OCI-LY1 (cell line): ENCODE measurements around the gene UST.

Experiments used
- H2AFZ ChIP-seq: fragments of 200-600 bp; sonication (generic), shearing (Covaris generic); 2 replicates; pipeline ENCODE4 v1.6.0; 2014; ENCODE audit warnings: antibody characterized with exemption, mild to moderate bottlenecking, low read length
- H3F3A ChIP-seq: fragments of 200-600 bp; sonication (generic), shearing (Covaris generic); 2 replicates; pipeline ENCODE4 v1.6.0; 2014; ENCODE audit warnings: mild to moderate bottlenecking, antibody characterized with exemption, low read length, moderate library complexity; ENCODE audit not compliant: insufficient read depth
- H3K27ac ChIP-seq: fragments of 200-600 bp; sonication (generic); 2 replicates; pipeline ENCODE4 v1.5.1; 2014; ENCODE audit warnings: low read length, mixed run types, mild to moderate bottlenecking, low read depth; ENCODE audit not compliant: poor library complexity, severe bottlenecking
- H3K27me3 ChIP-seq: fragments of 200-600 bp; sonication (generic); 2 replicates; pipeline ENCODE4 v1.6.0; 2014; ENCODE audit warnings: antibody characterized with exemption, mild to moderate bottlenecking, low read length, moderate library complexity; ENCODE audit not compliant: insufficient read depth
- H3K36me3 ChIP-seq: fragments of 200-600 bp; sonication (generic); 2 replicates; pipeline ENCODE4 v1.6.1; 2014; ENCODE audit warnings: mild to moderate bottlenecking, antibody characterized with exemption, low read length, moderate library complexity, mixed read lengths; ENCODE audit not compliant: insufficient read depth
- H3K4me1 ChIP-seq: fragments of 200-600 bp; sonication (generic); 2 replicates; pipeline ENCODE4 v1.5.1; 2014; ENCODE audit warnings: mild to moderate bottlenecking, low read length, moderate library complexity; ENCODE audit not compliant: insufficient read depth, severe bottlenecking
- H3K4me2 ChIP-seq: fragments of 200-600 bp; sonication (generic), shearing (Covaris generic); 2 replicates; pipeline ENCODE4 v1.6.1; 2014; ENCODE audit warnings: low read length
- H3K4me3 ChIP-seq: fragments of 200-600 bp; sonication (generic); 2 replicates; pipeline ENCODE4 v1.5.1; 2014; ENCODE audit warnings: low read length, low read depth, mild to moderate bottlenecking, mixed read lengths; ENCODE audit not compliant: poor library complexity, severe bottlenecking
- H3K79me2 ChIP-seq: fragments of 200-600 bp; shearing (Covaris generic); 2 replicates; pipeline ENCODE4 v1.6.1; 2016; ENCODE audit warnings: mixed run types, low read length, mixed read lengths; ENCODE audit not compliant: insufficient read depth
- H3K9ac ChIP-seq: fragments of 200-600 bp; sonication (generic), shearing (Covaris generic); 2 replicates; pipeline ENCODE4 v1.6.1; 2014; ENCODE audit warnings: mild to moderate bottlenecking, low read length, mixed read lengths
- H3K9me2 ChIP-seq: fragments of 200-600 bp; sonication (generic), shearing (Covaris generic); 2 replicates; pipeline ENCODE4 v1.6.1; 2014; ENCODE audit warnings: low read depth, mild to moderate bottlenecking, low read length, mixed read lengths
- H3K9me3 ChIP-seq: fragments of 200-600 bp; shearing (Covaris generic); 2 replicates; pipeline ENCODE4 v1.6.1; 2014; ENCODE audit warnings: low read length, mixed read lengths
- H4K20me1 ChIP-seq: fragments of 200-600 bp; sonication (generic), shearing (Covaris generic); 2 replicates; pipeline ENCODE4 v1.6.0; 2016; ENCODE audit warnings: mild to moderate bottlenecking, low read length; ENCODE audit not compliant: insufficient read depth
- EZH2 ChIP-seq: fragments of 200-600 bp; sonication (generic), shearing (Covaris generic); IDR thresholded peaks from 2 replicates; pipeline ENCODE4 v1.8.0; 2017; ENCODE audit warnings: borderline replicate concordance, mixed run types, mild to moderate bottlenecking, antibody characterized with exemption, low read length, moderate library complexity, mixed read lengths
- TF ChIP-seq, protein P1 (sequence below): fragments of 200-600 bp; sonication (generic), shearing (Covaris generic); IDR thresholded peaks from 2 replicates; pipeline ENCODE4 v1.5.1; 2017; ENCODE audit warnings: mild to moderate bottlenecking, antibody characterized with exemption, low read length, moderate library complexity, mixed read lengths

The UST gene

DNA sequence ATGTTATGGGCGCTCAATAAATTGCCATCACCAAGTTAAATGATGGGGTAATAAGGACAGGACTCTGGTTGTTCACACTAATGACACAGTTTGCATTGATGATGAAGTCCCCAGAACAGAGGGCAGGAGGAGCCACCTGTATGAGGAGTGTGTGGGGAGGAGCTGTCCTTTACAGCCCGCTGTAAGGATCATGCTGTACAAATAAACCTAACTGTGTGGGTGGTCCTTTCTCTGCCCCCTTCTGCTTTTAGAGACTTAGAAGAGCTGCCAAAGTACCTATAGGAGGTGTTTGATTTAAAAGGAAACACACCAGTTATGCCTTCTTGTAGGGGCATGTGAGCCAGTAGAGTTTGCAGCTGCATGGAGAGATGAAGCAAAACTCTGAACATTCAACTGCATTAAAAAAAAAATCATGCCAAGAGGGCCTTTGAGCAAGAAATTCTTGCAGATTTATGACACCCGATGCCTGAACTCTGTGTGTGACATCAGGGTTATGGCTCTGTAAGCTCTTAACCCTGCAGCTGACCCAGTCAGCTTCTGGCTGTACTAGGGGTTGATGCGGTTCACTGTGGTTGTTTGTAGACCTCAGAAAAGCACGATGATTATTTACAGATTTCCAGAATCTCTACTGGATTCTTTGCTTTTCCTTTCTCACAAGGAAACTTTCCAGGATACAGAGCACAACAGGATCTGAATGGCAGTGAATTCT, 67.4 kb downstream of the UST start:
- H3F3A ChIP-seq = no peaks in the 10 kb centered on the region
- no peaks in the 10 kb centered on the region for H3K4me1 ChIP-seq
- no peaks in the 10 kb centered on the region for H3K9me3 ChIP-seq
- no peaks in the 10 kb centered on the region for H3K79me2 ChIP-seq
- H3K27ac ChIP-seq = no peak overlapping the region
- no peaks in the 10 kb centered on the region for H3K9me2 ChIP-seq
- no peak overlapping the region for H3K9ac ChIP-seq
- no peak overlapping the region for H3K4me3 ChIP-seq
- TF ChIP-seq, protein P1, sequence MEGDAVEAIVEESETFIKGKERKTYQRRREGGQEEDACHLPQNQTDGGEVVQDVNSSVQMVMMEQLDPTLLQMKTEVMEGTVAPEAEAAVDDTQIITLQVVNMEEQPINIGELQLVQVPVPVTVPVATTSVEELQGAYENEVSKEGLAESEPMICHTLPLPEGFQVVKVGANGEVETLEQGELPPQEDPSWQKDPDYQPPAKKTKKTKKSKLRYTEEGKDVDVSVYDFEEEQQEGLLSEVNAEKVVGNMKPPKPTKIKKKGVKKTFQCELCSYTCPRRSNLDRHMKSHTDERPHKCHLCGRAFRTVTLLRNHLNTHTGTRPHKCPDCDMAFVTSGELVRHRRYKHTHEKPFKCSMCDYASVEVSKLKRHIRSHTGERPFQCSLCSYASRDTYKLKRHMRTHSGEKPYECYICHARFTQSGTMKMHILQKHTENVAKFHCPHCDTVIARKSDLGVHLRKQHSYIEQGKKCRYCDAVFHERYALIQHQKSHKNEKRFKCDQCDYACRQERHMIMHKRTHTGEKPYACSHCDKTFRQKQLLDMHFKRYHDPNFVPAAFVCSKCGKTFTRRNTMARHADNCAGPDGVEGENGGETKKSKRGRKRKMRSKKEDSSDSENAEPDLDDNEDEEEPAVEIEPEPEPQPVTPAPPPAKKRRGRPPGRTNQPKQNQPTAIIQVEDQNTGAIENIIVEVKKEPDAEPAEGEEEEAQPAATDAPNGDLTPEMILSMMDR = no peak
- TF ChIP-seq EZH2 = no peak
- H3K36me3 ChIP-seq = no peaks in the 10 kb centered on the region
- no peaks in the 10 kb centered on the region; the same call in 1 of the 2 replicates for H3K27me3 ChIP-seq
- H2AFZ ChIP-seq = no peak overlapping the region
- H3K4me2 ChIP-seq = no peak overlapping the region
- H4K20me1 ChIP-seq = no peaks in the 10 kb centered on the region

DNA sequence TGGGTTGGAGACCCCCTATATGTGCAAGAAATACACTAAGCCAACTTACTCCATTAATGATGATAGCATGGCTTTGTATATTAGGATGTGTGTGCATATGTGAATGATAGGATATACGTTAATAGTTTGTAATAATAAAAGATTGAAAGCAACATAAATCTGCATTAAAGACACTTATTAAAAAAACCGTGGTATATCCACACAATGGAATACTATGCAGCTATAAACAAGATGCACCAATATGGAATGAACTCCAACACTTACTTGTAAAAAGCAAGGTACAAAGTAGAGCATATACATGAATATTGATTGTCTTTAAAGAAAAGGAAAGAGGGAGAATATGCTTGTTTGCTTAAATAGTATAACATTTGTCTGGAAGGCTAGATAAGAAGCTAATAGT, 68.0 kb downstream of the UST start:
- Histone ChIP-seq H2AFZ (no peak overlapping the region), H3K9ac (no peak overlapping the region), H3K4me3 (no peak overlapping the region), H3K27me3 (no peaks in the 10 kb centered on the region; the same call in 1 of the 2 replicates), H3K4me1 (no peaks in the 10 kb centered on the region), H3F3A (no peaks in the 10 kb centered on the region), H3K9me2 (no peaks in the 10 kb centered on the region), H3K27ac (no peak overlapping the region), H3K9me3 (no peaks in the 10 kb centered on the region), H3K36me3 (no peaks in the 10 kb centered on the region), H3K79me2 (no peaks in the 10 kb centered on the region), H3K4me2 (no peak overlapping the region), H4K20me1 (no peaks in the 10 kb centered on the region)
- TF ChIP-seq EZH2 = no peak
- TF ChIP-seq, protein P1 = no peak

DNA sequence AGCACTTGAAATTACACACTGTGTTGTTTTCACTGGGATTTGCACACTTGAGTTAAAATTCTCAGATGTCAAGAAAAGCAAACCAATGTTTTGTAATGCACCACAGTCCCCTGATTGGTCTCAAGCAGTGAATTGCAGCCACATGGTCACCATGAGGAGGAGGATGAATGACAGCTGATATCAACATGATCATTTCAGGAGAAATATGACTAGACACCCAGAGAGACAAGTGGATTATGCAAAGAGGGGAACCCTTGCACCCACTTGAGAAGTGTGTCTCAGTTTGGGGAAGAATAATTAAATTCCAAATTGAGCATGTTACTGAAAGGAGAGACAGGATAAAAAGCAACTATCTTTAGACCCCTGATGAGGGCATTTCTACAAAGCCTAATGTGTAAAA, 69.3 kb downstream of the UST start:
- no peak overlapping the region for H3K9ac ChIP-seq
- no peak for TF ChIP-seq EZH2
- TF ChIP-seq, protein P1 = no peak

More for the DNA sequence above, 69.3 kb downstream of the UST start:
- Histone ChIP-seq H3K9me3 (no peaks in the 10 kb centered on the region), H3K4me2 (no peak overlapping the region), H3F3A (no peaks in the 10 kb centered on the region), H3K27ac (no peak overlapping the region), H3K36me3 (no peaks in the 10 kb centered on the region), H4K20me1 (no peaks in the 10 kb centered on the region), H3K79me2 (no peaks in the 10 kb centered on the region), H3K9me2 (no peaks in the 10 kb centered on the region), H2AFZ (no peak overlapping the region), H3K27me3 (no peaks in the 10 kb centered on the region; the same call in 1 of the 2 replicates), H3K4me1 (no peaks in the 10 kb centered on the region), H3K4me3 (no peak overlapping the region)
